MCF 10A (cell line): ENCODE measurements around the gene PCCB. TPM values are rescaled to one million over a fixed set of nuclear protein-coding genes. Genes with fewer than 3 reads are reported as not detected.

Experiments
- BruUV-seq: library from RNA; stranded (reverse); fragments of 400-500 nt; replicated peaks from 2 replicates; lab custom pipeline; 2021; lab: Mats Ljungman, UMichigan
- CTCF ChIA-PET: fragments of 300-600 bp; sonication (Branson Sonifier 250); formaldehyde crosslinking; extraction: SDS; loops from one replicate; lab custom pipeline; 2021; ENCODE audit warnings: antibody characterized with exemption, inconsistent platforms; lab: Yijun Ruan, JAX
- POLR2A ChIA-PET: fragments of 300-600, 350-650 bp; sonication (Branson Sonifier 250); formaldehyde crosslinking; extraction: SDS; loops from one replicate; lab custom pipeline; 2020; ENCODE audit warnings: antibody characterized with exemption, inconsistent platforms; lab: Yijun Ruan, JAX
- DNase-seq: peaks from one replicate; pipeline ENCODE4 v3.0.0-alpha.2; 2018; ENCODE audit not compliant: unreplicated experiment
- H3K27ac Mint-ChIP-seq: one replicate; pipeline ENCODE4 v1.8.0; 2022; ENCODE audit warnings: mild to moderate bottlenecking, low read depth, mixed read lengths; ENCODE audit not compliant: unreplicated experiment
- H3K27me3 Mint-ChIP-seq: one replicate; pipeline ENCODE4 v1.8.0; 2022; ENCODE audit warnings: mixed read lengths; ENCODE audit not compliant: insufficient read depth, unreplicated experiment
- H3K36me3 Mint-ChIP-seq: one replicate; pipeline ENCODE4 v1.8.0; 2022; ENCODE audit warnings: mild to moderate bottlenecking, moderate library complexity, mixed read lengths; ENCODE audit not compliant: insufficient read depth, unreplicated experiment
- H3K4me1 Mint-ChIP-seq: one replicate; pipeline ENCODE4 v1.8.0; 2022; ENCODE audit warnings: mixed read lengths; ENCODE audit not compliant: insufficient read depth, unreplicated experiment
- H3K4me3 Mint-ChIP-seq: one replicate; pipeline ENCODE4 v1.8.0; 2022; ENCODE audit warnings: mild to moderate bottlenecking, moderate library complexity, mixed read lengths; ENCODE audit not compliant: unreplicated experiment
- H3K9me3 Mint-ChIP-seq: one replicate; pipeline ENCODE4 v1.8.0; 2022; ENCODE audit warnings: mixed read lengths; ENCODE audit not compliant: unreplicated experiment
- intact Hi-C: fragments of 100-400 bp; cut with micrococcal nuclease; formaldehyde crosslinking; loops from 2 replicates; pipeline ENCODE4 v1.14.1; 2022
- total RNA-seq: library from RNA; stranded (reverse); gene quantifications from 2 replicates; pipeline ENCODE4 v1.2.3, GENCODE V29; 2022
- TF ChIP-seq, protein P1 (sequence below): fragments of 200-600 bp; IDR thresholded peaks from one replicate; pipeline ENCODE4 v1.8.0; 2022; ENCODE audit warnings: antibody characterized with exemption, mild to moderate bottlenecking; ENCODE audit not compliant: unreplicated experiment

PCCB gene
- total RNA-seq, 1 experiment from 2014 or later, result 51.7 TPM

DNA sequence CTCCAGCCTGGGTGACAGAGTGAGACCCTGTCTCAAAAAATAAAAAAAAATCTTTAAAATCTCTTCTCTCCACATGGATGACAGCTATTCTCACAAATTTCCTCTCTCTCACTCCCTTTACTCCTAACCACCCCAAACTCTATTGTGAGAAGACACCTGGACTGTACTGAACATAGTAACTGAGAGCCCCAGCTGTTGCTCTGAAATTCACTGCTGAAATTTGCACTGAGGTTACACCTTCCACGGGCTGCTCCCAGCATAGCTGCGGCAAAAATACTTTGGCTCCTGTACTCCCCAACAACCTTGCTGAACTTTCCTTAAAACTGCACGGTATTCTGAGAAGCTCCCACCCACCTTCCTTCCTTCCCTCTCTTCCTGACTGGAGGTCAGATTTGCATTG, 4.4 kb upstream of the PCCB start:
- BruUV-seq, result no TSS peak
- DNase-seq, result no peak
- POLR2A ChIA-PET, result no interaction called here
- Mint-ChIP-seq H3K4me3 (no peak overlapping the region), H3K27ac (no peak overlapping the region), H3K27me3 (peaks cover 16% of the 10 kb centered on the region), H3K36me3 (no peaks in the 10 kb centered on the region), H3K4me1 (peaks cover 5% of the 10 kb centered on the region), H3K9me3 (no peaks in the 10 kb centered on the region)
- CTCF ChIA-PET, result interaction anchor here (0.5 to 0.6 kb wide), 3 partner anchors 8 to 941 kb away, joined by 3 to 6 read pairs (median 4); no protein-coding TSS in a partner anchor
- TF ChIP-seq, protein P1, sequence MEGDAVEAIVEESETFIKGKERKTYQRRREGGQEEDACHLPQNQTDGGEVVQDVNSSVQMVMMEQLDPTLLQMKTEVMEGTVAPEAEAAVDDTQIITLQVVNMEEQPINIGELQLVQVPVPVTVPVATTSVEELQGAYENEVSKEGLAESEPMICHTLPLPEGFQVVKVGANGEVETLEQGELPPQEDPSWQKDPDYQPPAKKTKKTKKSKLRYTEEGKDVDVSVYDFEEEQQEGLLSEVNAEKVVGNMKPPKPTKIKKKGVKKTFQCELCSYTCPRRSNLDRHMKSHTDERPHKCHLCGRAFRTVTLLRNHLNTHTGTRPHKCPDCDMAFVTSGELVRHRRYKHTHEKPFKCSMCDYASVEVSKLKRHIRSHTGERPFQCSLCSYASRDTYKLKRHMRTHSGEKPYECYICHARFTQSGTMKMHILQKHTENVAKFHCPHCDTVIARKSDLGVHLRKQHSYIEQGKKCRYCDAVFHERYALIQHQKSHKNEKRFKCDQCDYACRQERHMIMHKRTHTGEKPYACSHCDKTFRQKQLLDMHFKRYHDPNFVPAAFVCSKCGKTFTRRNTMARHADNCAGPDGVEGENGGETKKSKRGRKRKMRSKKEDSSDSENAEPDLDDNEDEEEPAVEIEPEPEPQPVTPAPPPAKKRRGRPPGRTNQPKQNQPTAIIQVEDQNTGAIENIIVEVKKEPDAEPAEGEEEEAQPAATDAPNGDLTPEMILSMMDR, result no peak
- intact Hi-C loops, result no loop called here

GRCh38 chr3:136247436-136247835, 2.7 kb upstream of the PCCB start:
- ChIA-PET POLR2A (interaction anchor here (0.6 kb wide), 1 partner anchor 728 kb away, joined by 3 read pairs; no protein-coding TSS in a partner anchor), CTCF (interaction anchor here (1.1 to 1.2 kb wide), 2 partner anchors 49 to 505 kb away, joined by 3 to 5 read pairs; no protein-coding TSS in a partner anchor)
- intact Hi-C loops, result no loop called here
- TF ChIP-seq, protein P1, result no peak
- Mint-ChIP-seq H3K27me3 (no peaks in the 10 kb centered on the region), H3K4me1 (peaks cover 17% of the 10 kb centered on the region), H3K27ac (no peak overlapping the region), H3K36me3 (no peaks in the 10 kb centered on the region), H3K4me3 (no peak overlapping the region), H3K9me3 (no peaks in the 10 kb centered on the region)
- no TSS peak for BruUV-seq
- DNase-seq, result no peak

DNA sequence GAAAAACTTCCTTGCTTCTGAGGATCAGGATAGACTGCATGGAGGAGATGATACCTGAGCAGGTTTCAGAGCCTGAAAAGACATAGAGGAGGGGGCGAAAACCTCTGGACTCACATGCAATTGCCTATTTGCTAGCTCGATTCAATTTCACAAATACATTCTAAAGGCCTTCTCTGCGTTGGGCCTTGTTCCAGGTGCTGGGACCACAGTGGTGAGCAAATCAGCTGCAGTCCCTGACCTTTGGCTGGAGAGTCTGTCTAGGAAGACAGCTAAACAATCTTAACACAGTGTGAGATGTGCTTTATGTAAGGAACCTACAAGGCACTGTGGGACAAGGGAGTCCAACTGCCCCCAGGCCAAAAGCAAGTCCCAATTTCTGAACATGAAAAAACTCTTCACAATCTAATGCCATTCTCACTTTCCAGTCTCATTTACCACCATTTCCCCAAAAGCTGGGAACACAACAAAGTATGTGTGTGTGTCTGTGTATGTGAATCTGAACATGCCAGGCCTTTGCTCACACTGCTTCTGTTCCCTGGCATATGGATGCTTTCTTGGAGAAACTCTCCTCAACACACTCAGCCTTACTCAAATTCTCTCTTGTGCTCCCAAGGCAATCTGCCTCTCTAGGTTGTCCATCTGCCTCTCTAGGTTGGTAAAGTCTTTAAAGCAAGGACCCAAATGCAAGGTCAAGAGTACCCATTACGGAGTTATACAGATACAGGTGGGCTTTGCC, 2.1 kb upstream of the PCCB start:
- Mint-ChIP-seq H3K27me3 (no peaks in the 10 kb centered on the region), H3K27ac (no peak overlapping the region), H3K9me3 (no peaks in the 10 kb centered on the region), H3K4me1 (peaks cover 17% of the 10 kb centered on the region), H3K4me3 (no peak overlapping the region), H3K36me3 (no peaks in the 10 kb centered on the region)
- no peak for DNase-seq
- BruUV-seq, result no TSS peak
- CTCF ChIA-PET, result interaction anchor here (1.2 kb wide), 1 partner anchor 50 kb away, joined by 5 read pairs; no protein-coding TSS in a partner anchor
- TF ChIP-seq, protein P1, result no peak
- intact Hi-C loops, result no loop called here
- POLR2A ChIA-PET, result interaction anchor here (0.6 to 4.4 kb wide), 2 partner anchors 52 to 386 kb away, joined by 6 to 43 read pairs; partner anchors contain the start of gene MSL2

DNA sequence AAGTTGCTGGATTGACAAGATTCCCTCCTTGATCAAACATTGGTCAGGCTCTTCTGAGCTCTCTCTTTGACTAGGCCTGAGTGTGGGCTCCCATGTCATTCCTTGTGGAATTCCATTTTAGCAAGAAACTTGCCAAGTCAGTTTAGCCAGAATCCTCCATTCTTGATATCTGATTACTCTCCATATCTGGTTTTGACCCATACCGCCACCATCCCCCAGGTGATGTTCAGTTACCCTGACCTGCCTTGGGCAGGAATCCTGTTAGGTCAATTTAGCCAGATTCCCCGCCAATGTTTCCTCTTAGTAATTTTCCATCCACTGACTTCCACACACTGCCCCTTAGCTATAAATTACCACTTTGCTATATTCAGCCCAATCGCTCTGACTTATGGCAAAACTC, 1.0 kb upstream of the PCCB start:
- H3K27me3 Mint-ChIP-seq, result no peaks in the 10 kb centered on the region
- no peaks in the 10 kb centered on the region for H3K9me3 Mint-ChIP-seq
- TF ChIP-seq, protein P1, result no peak
- ChIA-PET CTCF (interaction anchor here (0.8 to 3.1 kb wide), 3 partner anchors 9 to 55 kb away, joined by 3 to 18 read pairs (median 3); no protein-coding TSS in a partner anchor), POLR2A (interaction anchor here (0.6 to 4.4 kb wide), 2 partner anchors 53 to 385 kb away, joined by 6 to 43 read pairs; partner anchors contain the start of gene MSL2)
- BruUV-seq, result no TSS peak
- H3K36me3 Mint-ChIP-seq, result no peaks in the 10 kb centered on the region
- no peak for DNase-seq
- H3K27ac Mint-ChIP-seq, result no peak overlapping the region
- peaks cover 17% of the 10 kb centered on the region for H3K4me1 Mint-ChIP-seq
- intact Hi-C loops, result no loop called here
- H3K4me3 Mint-ChIP-seq, result no peak overlapping the region
